GM21515 (cell line): ENCODE results near the gene KLF13.
"Not testable (repeated sequence)": the region's sequence is repeated elsewhere in the genome, so short reads cannot be mapped to it uniquely, and the experiment has no call there.

Experiments
- ATAC-seq: cut with Tn5 transposase; IDR thresholded peaks from one replicate; pipeline ENCODE4 v1.9.1; 2021; ENCODE audit not compliant: unreplicated experiment

Gene KLF13

DNA sequence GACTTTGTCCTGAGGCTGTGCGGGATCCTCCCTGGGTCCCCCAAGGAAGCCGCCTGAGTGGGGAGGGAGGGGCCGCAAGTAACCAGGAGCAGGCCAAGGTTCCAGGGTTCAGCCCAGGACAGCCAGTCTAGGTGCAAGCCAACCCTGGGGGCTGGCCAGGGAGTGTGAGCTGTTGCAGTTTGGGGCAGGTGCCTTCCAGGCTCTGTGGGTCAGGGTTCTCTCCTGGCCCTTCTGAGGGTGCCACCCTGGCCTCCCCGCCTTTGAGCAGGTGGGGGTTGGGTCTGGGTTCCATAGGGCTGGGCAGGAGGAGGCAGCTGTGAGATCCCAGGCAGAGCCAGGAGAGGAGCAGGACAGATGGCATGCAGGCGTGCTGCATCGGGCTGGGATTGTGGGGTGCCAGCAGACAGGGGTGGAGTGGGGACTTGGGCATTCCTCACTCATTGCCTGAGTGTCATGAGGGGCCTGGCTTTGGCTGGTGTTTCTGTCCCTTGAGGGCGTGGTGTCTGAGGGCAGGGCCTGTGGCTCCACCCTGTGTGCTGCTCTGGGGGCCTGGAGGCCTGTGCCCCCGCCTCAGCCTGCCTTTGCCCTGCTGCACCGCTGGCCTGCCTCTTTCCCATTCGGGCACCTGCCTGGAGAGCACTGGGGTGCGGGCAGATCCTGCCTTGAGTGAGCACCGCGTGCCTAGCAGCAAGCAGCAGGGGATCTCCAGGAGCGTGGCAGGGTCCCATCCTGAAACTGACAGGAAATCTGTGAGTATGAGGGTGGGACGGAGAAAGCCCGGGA, 18.4 kb downstream of the KLF13 start:
- ATAC-seq, result no peak

GRCh38 chr15:31345606-31346366, 19.2 kb downstream of the KLF13 start:
- ATAC-seq, result no peak

DNA sequence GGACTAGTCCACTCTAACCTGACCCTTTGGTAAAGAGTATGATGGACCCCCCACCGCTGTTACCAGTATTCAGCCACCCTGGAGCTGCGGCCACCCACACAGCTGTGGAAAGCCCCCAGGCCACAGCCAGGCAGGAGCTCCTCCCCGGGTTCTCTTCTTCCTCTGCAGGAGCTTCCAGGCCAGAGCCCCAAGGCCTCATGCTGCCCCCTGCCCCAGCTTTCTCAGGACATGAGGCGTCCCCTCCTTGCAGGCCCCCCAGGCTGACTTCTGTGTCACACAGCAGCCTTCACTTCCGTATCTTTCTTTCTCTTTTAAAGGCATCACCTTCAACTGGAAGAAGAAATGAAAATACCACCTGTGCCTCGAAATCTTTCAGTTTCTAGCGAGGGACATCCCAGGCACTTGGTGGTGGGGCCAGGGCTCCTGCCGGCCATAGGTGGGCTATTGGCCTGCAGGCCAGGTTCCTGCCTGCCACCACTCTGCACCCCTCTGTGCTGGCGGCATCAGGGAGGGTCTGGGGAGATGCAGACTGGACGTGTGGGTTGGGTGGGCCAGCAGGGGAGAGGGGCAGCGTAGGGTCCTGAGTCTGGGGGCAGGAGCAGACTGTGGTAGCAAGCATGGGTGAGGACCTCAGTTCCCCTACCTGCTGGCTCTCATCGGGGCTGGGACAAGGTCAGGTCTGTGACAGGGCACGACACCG, 19.9 kb downstream of the KLF13 start:
- no peak for ATAC-seq

- no peak for ATAC-seq
These were observed 20.7 kb downstream of the KLF13 start for GRCh38 chr15:31347067-31347975.

GRCh38 chr15:31347981-31348803, 21.6 kb downstream of the KLF13 start:
- ATAC-seq, result no peak

GRCh38 chr15:31349233-31350141, 22.9 kb downstream of the KLF13 start:
- ATAC-seq, result no peak

DNA sequence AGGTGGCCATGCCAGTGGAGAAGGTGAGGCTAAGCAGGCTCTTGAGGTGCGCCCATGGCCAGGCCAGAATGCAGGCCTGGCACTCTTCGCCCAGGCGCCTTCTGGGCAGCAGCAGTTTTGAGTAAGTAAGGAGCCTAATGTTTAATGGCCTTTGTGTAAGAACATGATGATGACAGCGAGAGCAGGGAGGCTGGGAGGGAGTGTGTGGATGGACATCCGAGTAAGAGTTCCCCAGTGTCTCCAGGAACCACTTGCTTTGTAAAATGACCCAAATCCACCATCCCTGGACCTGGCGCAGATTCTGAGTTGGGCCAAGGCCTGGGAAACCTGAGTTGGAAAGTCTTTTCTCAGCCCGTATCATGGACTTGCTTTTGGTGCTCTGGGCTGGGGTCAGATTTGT, 24.1 kb downstream of the KLF13 start:
- no peak for ATAC-seq

GRCh38 chr15:31352339-31352751, 25.7 kb downstream of the KLF13 start:
- ATAC-seq, result no peak

GRCh38 chr15:31352911-31353811, 26.5 kb downstream of the KLF13 start:
- ATAC-seq, result peak; percentile 50

- peak; percentile 5 for ATAC-seq
These were observed 27.3 kb downstream of the KLF13 start for GRCh38 chr15:31353931-31354330.

DNA sequence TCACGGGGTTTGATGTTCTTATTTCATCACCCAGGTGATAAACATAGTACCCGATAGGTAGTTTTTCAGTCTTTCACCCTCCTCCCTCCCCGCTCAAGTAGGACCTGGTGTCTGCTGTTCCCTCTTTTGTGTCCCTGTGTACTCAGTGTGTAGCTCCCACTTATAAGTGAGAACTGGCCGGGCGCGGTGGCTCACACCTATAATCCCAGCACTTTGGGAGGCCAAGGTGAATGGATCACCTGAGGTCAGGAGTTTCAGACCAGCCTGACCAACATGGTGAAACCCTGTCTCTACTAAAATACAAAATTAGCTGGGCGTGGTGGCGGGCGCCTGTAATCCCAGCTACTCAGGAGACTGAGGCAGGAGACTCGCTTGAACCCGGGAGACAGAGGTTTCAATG, 29.5 kb downstream of the KLF13 start:
- ATAC-seq, result not testable (repeated sequence)

GRCh38 chr15:31357148-31357547, 30.5 kb downstream of the KLF13 start:
- ATAC-seq, result no peak

- no peak for ATAC-seq
These were observed 31.5 kb downstream of the KLF13 start for GRCh38 chr15:31358163-31358562.

GRCh38 chr15:31358957-31359701, 32.5 kb downstream of the KLF13 start:
- no peak for ATAC-seq

DNA sequence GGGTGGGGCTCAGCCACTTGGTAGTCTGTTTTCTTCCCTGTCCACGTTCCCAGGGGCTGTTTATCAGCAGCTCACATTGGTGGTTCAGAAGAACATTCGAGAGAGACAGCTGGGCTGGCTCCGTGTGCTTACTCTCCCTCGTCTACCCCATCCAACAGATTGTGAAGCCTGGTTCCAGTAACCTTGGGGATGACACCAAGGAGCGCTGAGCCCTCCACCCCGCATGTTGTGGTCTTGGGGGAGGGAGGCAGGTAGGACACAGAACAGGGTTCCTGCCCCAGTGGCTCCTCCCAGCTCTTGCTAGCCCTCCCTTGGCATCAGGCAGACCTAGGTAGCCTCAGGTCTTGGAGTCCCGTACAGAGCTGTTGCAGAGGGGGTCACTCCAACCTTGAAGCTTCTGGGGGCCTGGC, 33.1 kb downstream of the KLF13 start:
- no peak for ATAC-seq

- no peak for ATAC-seq
These were observed 33.5 kb downstream of the KLF13 start for GRCh38 chr15:31360158-31360561.
